CD4-positive, alpha-beta T cell (primary cell): ENCODE measurements around the gene FEN1. TPM values are rescaled to one million over a fixed set of nuclear protein-coding genes. Genes with fewer than 3 reads are reported as not detected.

Experiments
- ATAC-seq: fragments of 200-7000 bp; cut with Tn5 transposase; one replicate; pipeline ENCODE4 v1.10.0; 2022; ENCODE audit warnings: mild to moderate bottlenecking; ENCODE audit not compliant: poor library complexity
- CTCF ChIA-PET: fragments of 350-600 bp; sonication (Branson Sonifier 250); formaldehyde crosslinking; loops from one replicate; lab custom pipeline; 2021; ENCODE audit warnings: antibody characterized with exemption, inconsistent platforms; lab: Charles Lee
- POLR2A ChIA-PET: fragments of 350-600 bp; sonication (Branson Sonifier 250); formaldehyde crosslinking; loops from one replicate; lab custom pipeline; 2021; ENCODE audit warnings: antibody characterized with exemption, inconsistent platforms; lab: Charles Lee
- DNase-seq, 14 experiments: peaks; one replicate each; pipeline ENCODE4 v3.0.0-alpha.2; 2013 to 2020; ENCODE audit warnings: mixed read lengths in 2 of 14
- H3K27ac ChIP-seq, 2 donors: one replicate each; pipeline versions ENCODE4 v1.5.1 to v1.7.0; 2013; ENCODE audit warnings: low read length in 2 of 2, low read depth in 1 of 2, mild to moderate bottlenecking in 1 of 2
- H3K27me3 ChIP-seq, 2 experiments: 1 replicate in 1 of 2; 2 replicates in 1 of 2; pipeline versions ENCODE4 v1.6.1 to v1.7.0; 2013; ENCODE audit warnings: low read length in 2 of 2, control low read depth in 1 of 2, mild to moderate bottlenecking in 1 of 2, moderate library complexity in 1 of 2; ENCODE audit not compliant: insufficient read depth in 2 of 2, control insufficient read depth in 1 of 2
- H3K36me3 ChIP-seq: one replicate; pipeline ENCODE4 v1.6.1; 2013; ENCODE audit warnings: low read length, control low read depth; ENCODE audit not compliant: insufficient read depth
- H3K4me1 ChIP-seq: one replicate; pipeline ENCODE4 v1.6.1; 2013; ENCODE audit warnings: low read length, control low read depth; ENCODE audit not compliant: insufficient read depth
- H3K4me3 ChIP-seq: one replicate; pipeline ENCODE4 v1.5.1; 2013; ENCODE audit warnings: mild to moderate bottlenecking, low read length, moderate library complexity
- H3K9me3 ChIP-seq, 2 experiments: 1 replicate in 1 of 2; 2 replicates in 1 of 2; pipeline versions ENCODE4 v1.6.1 to v1.7.0; 2013; ENCODE audit warnings: low read length in 2 of 2, mild to moderate bottlenecking in 2 of 2, control low read depth in 1 of 2, moderate library complexity in 1 of 2; ENCODE audit not compliant: control insufficient read depth in 1 of 2, insufficient read depth in 1 of 2
- H3K27ac Mint-ChIP-seq: one replicate; pipeline ENCODE4 v1.8.0; 2020; ENCODE audit warnings: mixed read lengths
- H3K27me3 Mint-ChIP-seq: one replicate; pipeline ENCODE4 v1.8.0; 2021; ENCODE audit warnings: mixed read lengths
- H3K36me3 Mint-ChIP-seq: one replicate; pipeline ENCODE4 v1.8.0; 2021; ENCODE audit warnings: low read depth, mixed read lengths
- H3K4me1 Mint-ChIP-seq: one replicate; pipeline ENCODE4 v1.8.0; 2021; ENCODE audit warnings: low read depth, mixed read lengths
- H3K4me3 Mint-ChIP-seq: one replicate; pipeline ENCODE4 v1.8.0; 2020; ENCODE audit warnings: mild to moderate bottlenecking, mixed read lengths
- H3K9me3 Mint-ChIP-seq: one replicate; pipeline ENCODE4 v1.8.0; 2020; ENCODE audit warnings: mixed read lengths
- CTCF ChIP-seq: fragments of 200-600 bp; IDR thresholded peaks from one replicate; pipeline ENCODE4 v1.8.0; 2022; ENCODE audit warnings: antibody characterized with exemption, mild to moderate bottlenecking
- intact Hi-C, 2 experiments: fragments of 100-400 bp; cut with DNase I in 1 of 2; cut with micrococcal nuclease in 1 of 2; formaldehyde crosslinking; loops; one replicate each; pipeline versions ENCODE4 v1.15.1 to v1.9.0; 2023 to 2025; cut with DNase I, micrococcal nuclease
- total RNA-seq, 174 experiments: library from RNA in 2 of 174; stranded (reverse) in 2 of 174; gene quantifications; one replicate each; pipeline ENCODE4 v1.2.3 and lab custom pipeline; 2021 to 2026

FEN1 gene
- total RNA-seq, 2 experiments from 2014 or later = 7.5 to 9.1 TPM

GRCh38 chr11:61778920-61779650, 13.6 kb upstream of the FEN1 start:
- ATAC-seq (no peak), DNase-seq (no peak)
- no peak overlapping the region for H3K27ac ChIP-seq
- intact Hi-C loops = no loop called here
- H3K9me3 ChIP-seq = no peaks in the 10 kb centered on the region
- no peak overlapping the region for H3K4me3 Mint-ChIP-seq
- no peaks in the 10 kb centered on the region for H3K9me3 Mint-ChIP-seq
- H3K4me1 Mint-ChIP-seq = peaks cover 16% of the 10 kb centered on the region
- H3K36me3 Mint-ChIP-seq = peaks cover 2% of the 10 kb centered on the region
- TF ChIP-seq CTCF = no peak
- H3K36me3 ChIP-seq = peaks cover 3% of the 10 kb centered on the region
- peaks cover 22% of the 10 kb centered on the region for H3K4me1 ChIP-seq
- no peak overlapping the region for H3K27ac Mint-ChIP-seq
- ChIA-PET POLR2A (interaction anchor here (1.5 kb wide), 1 partner anchor 14 kb away, joined by 4 read pairs; the partner anchor contains the start of genes FEN1 and TMEM258), CTCF (no interaction called here)
- H3K4me3 ChIP-seq = no peak overlapping the region
- H3K27me3 Mint-ChIP-seq = no peaks in the 10 kb centered on the region
- no peaks in the 10 kb centered on the region for H3K27me3 ChIP-seq

GRCh38 chr11:61779666-61780525, 12.8 kb upstream of the FEN1 start:
- ChIA-PET CTCF (no interaction called here), POLR2A (interaction anchor here (1.5 kb wide), 1 partner anchor 13 kb away, joined by 4 read pairs; the partner anchor contains the start of genes FEN1 and TMEM258)
- Histone ChIP-seq H3K4me1 (peaks cover 22% of the 10 kb centered on the region), H3K36me3 (peaks cover 10% of the 10 kb centered on the region), H3K27me3 (no peaks in the 10 kb centered on the region), H3K9me3 (no peaks in the 10 kb centered on the region), H3K4me3 (no peak overlapping the region), H3K27ac (no peak overlapping the region)
- no peak overlapping the region for H3K4me3 Mint-ChIP-seq
- H3K4me1 Mint-ChIP-seq = peaks cover 16% of the 10 kb centered on the region
- H3K27ac Mint-ChIP-seq = no peak overlapping the region
- no peak for DNase-seq
- H3K36me3 Mint-ChIP-seq = peaks cover 11% of the 10 kb centered on the region
- H3K9me3 Mint-ChIP-seq = no peaks in the 10 kb centered on the region
- ATAC-seq = no peak
- TF ChIP-seq CTCF = no peak
- no peaks in the 10 kb centered on the region for H3K27me3 Mint-ChIP-seq
- intact Hi-C loops = loop anchor here in 1 of 2 experiments (5.0 kb wide), 1 partner anchor 838 kb away; no protein-coding TSS in a partner anchor

GRCh38 chr11:61780581-61781162, 12.0 kb upstream of the FEN1 start:
- Histone ChIP-seq H3K36me3 (peaks cover 17% of the 10 kb centered on the region), H3K9me3 (no peaks in the 10 kb centered on the region), H3K4me3 (no peak overlapping the region), H3K4me1 (peaks cover 22% of the 10 kb centered on the region), H3K27me3 (no peaks in the 10 kb centered on the region), H3K27ac (no peak overlapping the region)
- Mint-ChIP-seq H3K4me3 (no peak overlapping the region), H3K36me3 (peaks cover 17% of the 10 kb centered on the region), H3K4me1 (peaks cover 12% of the 10 kb centered on the region), H3K27me3 (no peaks in the 10 kb centered on the region), H3K9me3 (no peaks in the 10 kb centered on the region), H3K27ac (no peak overlapping the region)
- no peak for DNase-seq
- intact Hi-C loops = loop anchor here in 1 of 2 experiments (5.0 kb wide), 1 partner anchor 838 kb away; no protein-coding TSS in a partner anchor
- ChIA-PET POLR2A (interaction anchor here (1.5 kb wide), 1 partner anchor 12 kb away, joined by 4 read pairs; the partner anchor contains the start of genes FEN1 and TMEM258), CTCF (interaction anchor here (2.0 kb wide), 1 partner anchor 17 kb away, joined by 6 read pairs; no protein-coding TSS in a partner anchor)
- TF ChIP-seq CTCF = no peak
- no peak for ATAC-seq
